ENCODE measurements around the gene EID2B.

The EID2B gene

GRCh38 chr19:39514840-39515550 is 17.7 kb downstream of the EID2B start, which contains the start of gene SELENOV:
SELENOV (plus strand) TSS chr19:39515139; CDS start chr19:39515213, 74 bp downstream.
- TF ChIP-seq CTCF (IDR thresholded peaks at IDR 0.05), result no peak
- Histone ChIP-seq H3K9me3 (no peaks in the 10 kb centered on the region), H3K27me3 (peaks cover 92% of the 10 kb centered on the region), H3K4me1 (ENCODE audit: control insufficient read depth in 1 of 2, insufficient read depth in 1 of 2, low read depth in 1 of 2, low read length in 1 of 2) (no peaks in the 10 kb centered on the region), H3K27ac (no peak within 1 kb of the TSS), H3K4me3 (ENCODE audit: low read depth in 1 of 2, low read length in 1 of 2) (no peak within 1 kb of the TSS), H3K36me3 (no peaks in the 10 kb centered on the region)

GRCh38 chr19:39512988-39513387 is 19.7 kb downstream of the EID2B start:
- TF ChIP-seq CTCF (IDR thresholded peaks at IDR 0.05), result no peak
- Histone ChIP-seq H3K4me3 (ENCODE audit: low read depth in 1 of 2, low read length in 1 of 2) (no peak overlapping the region), H3K36me3 (no peaks in the 10 kb centered on the region), H3K9me3 (no peaks in the 10 kb centered on the region), H3K4me1 (ENCODE audit: control insufficient read depth in 1 of 2, insufficient read depth in 1 of 2, low read depth in 1 of 2, low read length in 1 of 2) (no peaks in the 10 kb centered on the region), H3K27ac (no peak overlapping the region), H3K27me3 (peaks cover 93% of the 10 kb centered on the region)

- Histone ChIP-seq H3K9me3 (no peaks in the 10 kb centered on the region), H3K4me1 (ENCODE audit: control insufficient read depth in 1 of 2, insufficient read depth in 1 of 2, low read depth in 1 of 2, low read length in 1 of 2) (peaks cover 0 to 3% of the 10 kb centered on the region in 2 experiments), H3K27me3 (peaks cover 93% of the 10 kb centered on the region), H3K4me3 (ENCODE audit: low read depth in 1 of 2, low read length in 1 of 2) (no peak overlapping the region), H3K36me3 (no peaks in the 10 kb centered on the region), H3K27ac (no peak overlapping the region)
- TF ChIP-seq CTCF (IDR thresholded peaks at IDR 0.05), result no peak
Observed at GRCh38 chr19:39509233-39509632, 23.4 kb downstream of the EID2B start.

- Histone ChIP-seq H3K4me3 (ENCODE audit: low read depth in 1 of 2, low read length in 1 of 2) (no peak overlapping the region), H3K4me1 (ENCODE audit: control insufficient read depth in 1 of 2, insufficient read depth in 1 of 2, low read depth in 1 of 2, low read length in 1 of 2) (peaks cover 0 to 3% of the 10 kb centered on the region in 2 experiments), H3K36me3 (no peaks in the 10 kb centered on the region), H3K27ac (no peak overlapping the region), H3K27me3 (peaks cover 93% of the 10 kb centered on the region), H3K9me3 (no peaks in the 10 kb centered on the region)
- TF ChIP-seq CTCF (IDR thresholded peaks at IDR 0.05), result no peak
Observed at GRCh38 chr19:39508629-39509028, 24.0 kb downstream of the EID2B start.

GRCh38 chr19:39507715-39508364 is 24.8 kb downstream of the EID2B start:
- H3K36me3 ChIP-seq, result no peaks in the 10 kb centered on the region
- peaks cover 0 to 3% of the 10 kb centered on the region in 2 experiments for H3K4me1 ChIP-seq (ENCODE audit: control insufficient read depth in 1 of 2, insufficient read depth in 1 of 2, low read depth in 1 of 2, low read length in 1 of 2)
- H3K27ac ChIP-seq, result no peak overlapping the region
- H3K4me3 ChIP-seq (ENCODE audit: low read depth in 1 of 2, low read length in 1 of 2), result no peak overlapping the region
- H3K9me3 ChIP-seq, result no peaks in the 10 kb centered on the region
- no peak for TF ChIP-seq CTCF (IDR thresholded peaks at IDR 0.05)
- peaks cover 93% of the 10 kb centered on the region for H3K27me3 ChIP-seq

All from neutrophil (primary cell).